Heart left ventricle (tissue), 13 donors: Measurements from ENCODE around the gene CAMKMT.

Source experiments
- POLR2A ChIP-seq, 2 donors: fragments of 450-650 bp; IDR thresholded peaks; one replicate each; pipeline ENCODE4 v1.6.1; 2017; ENCODE audit warnings: antibody characterized with exemption in 2 of 2, mild to moderate bottlenecking in 2 of 2, moderate library complexity in 2 of 2
- TF ChIP-seq, protein P1 (sequence below), 12 donors: fragments of 200-600 bp; sonication (generic) in 4 of 12; IDR thresholded peaks; one replicate each; pipeline versions ENCODE4 v1.5.0 to v1.8.0; 2018 to 2022; ENCODE audit warnings: antibody characterized with exemption in 12 of 12, mild to moderate bottlenecking in 5 of 12
- donor health status: ischemic (EF 13 %, LVEDD 7.1; RV severe dilation, severe dysfunction).
- donor health status: DM: no; HTN: yes; CAD: no.
- donor health status: DM: no; HTN: no; CAD: no.
- donor health status: ischemic (EF 25% LVEDD 6.9; RV normal size, moderate dysfunction).
- donor health status: ischemic (EF 25% LVEDD 5.7; RV mildly dilated, moderate dysfunction).
- donor health status: ischemic (EF 35%, LVEDD 5.7; RV mildly dilated, moderate dysfunction).
- donor health status: nonischemic (EF 11% LVEDD 7.7; RV severe dilation, severe dysfunction).
- donor health status: DM: yes; HTN: yes; CAD: no.
- donor health status: PGD.
- donor health status: ischemic (EF 29% LVEDD 5.4; RV normal size, mild dysfunction).
- donor health status: nonischemic (EF 23%, LVEDD 6.1; RV moderate dilation, normal function).

DNA sequence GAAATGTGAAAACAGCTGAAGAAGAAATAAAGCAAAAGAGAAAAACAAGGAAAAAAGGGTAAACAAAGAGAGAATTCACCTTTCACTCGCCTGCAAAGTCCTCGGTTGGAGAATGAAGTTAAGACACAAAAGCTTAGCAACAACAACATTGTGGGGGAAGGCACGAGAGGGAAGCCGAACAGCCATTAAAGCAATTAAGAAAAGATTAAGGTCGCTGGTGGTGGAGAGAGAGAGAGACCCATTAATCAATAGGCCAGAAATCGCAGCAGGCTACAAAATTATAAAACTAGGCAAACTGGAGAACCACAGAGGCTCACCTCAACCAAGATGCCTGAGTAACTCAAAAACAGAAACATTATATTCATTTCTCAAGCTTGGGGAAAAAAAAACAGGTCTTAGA is 459.8 kb downstream of the CAMKMT start:
- TF ChIP-seq, protein P1, sequence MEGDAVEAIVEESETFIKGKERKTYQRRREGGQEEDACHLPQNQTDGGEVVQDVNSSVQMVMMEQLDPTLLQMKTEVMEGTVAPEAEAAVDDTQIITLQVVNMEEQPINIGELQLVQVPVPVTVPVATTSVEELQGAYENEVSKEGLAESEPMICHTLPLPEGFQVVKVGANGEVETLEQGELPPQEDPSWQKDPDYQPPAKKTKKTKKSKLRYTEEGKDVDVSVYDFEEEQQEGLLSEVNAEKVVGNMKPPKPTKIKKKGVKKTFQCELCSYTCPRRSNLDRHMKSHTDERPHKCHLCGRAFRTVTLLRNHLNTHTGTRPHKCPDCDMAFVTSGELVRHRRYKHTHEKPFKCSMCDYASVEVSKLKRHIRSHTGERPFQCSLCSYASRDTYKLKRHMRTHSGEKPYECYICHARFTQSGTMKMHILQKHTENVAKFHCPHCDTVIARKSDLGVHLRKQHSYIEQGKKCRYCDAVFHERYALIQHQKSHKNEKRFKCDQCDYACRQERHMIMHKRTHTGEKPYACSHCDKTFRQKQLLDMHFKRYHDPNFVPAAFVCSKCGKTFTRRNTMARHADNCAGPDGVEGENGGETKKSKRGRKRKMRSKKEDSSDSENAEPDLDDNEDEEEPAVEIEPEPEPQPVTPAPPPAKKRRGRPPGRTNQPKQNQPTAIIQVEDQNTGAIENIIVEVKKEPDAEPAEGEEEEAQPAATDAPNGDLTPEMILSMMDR (IDR thresholded peaks at IDR 0.05), result no peak
- no peak for TF ChIP-seq POLR2A (IDR thresholded peaks at IDR 0.05)
